AG10803 (cell line): Measurements from ENCODE around the gene HNRNPA3.
"Not testable (repeated sequence)": the region's sequence is repeated elsewhere in the genome, so short reads cannot be mapped to it uniquely, and the experiment has no call there.

Source experiments
- DNase-seq: peaks from one replicate; pipeline ENCODE4 v3.0.0; 2010; ENCODE audit warnings: low read depth
- H3K4me3 ChIP-seq: 2 replicates; pipeline ENCODE4 v1.5.1; 2011; ENCODE audit warnings: mild to moderate bottlenecking, low read length, control low read depth
- CTCF ChIP-seq: conservative IDR thresholded peaks from 2 replicates; pipeline ENCODE4 v1.5.1; 2011; ENCODE audit warnings: mild to moderate bottlenecking, low read length, control low read depth, inconsistent platforms

HNRNPA3 gene

GRCh38 chr2:177211576-177212105, 953 bp upstream of the HNRNPA3 start:
- DNase-seq: no peak
- peak overlapping the region; percentile 70 for H3K4me3 ChIP-seq
- no peak for TF ChIP-seq CTCF

GRCh38 chr2:177212891-177213856, 580 bp downstream of the HNRNPA3 start:
- TF ChIP-seq CTCF: no peak
- peak; percentile 93 for DNase-seq
- peak overlapping the region; percentile 85 for H3K4me3 ChIP-seq

- H3K4me3 ChIP-seq: no peak overlapping the region
- no peak for TF ChIP-seq CTCF
- DNase-seq: no peak
Measured at GRCh38 chr2:177217247-177217843, 4.8 kb downstream of the HNRNPA3 start.

GRCh38 chr2:177219787-177220186, 7.2 kb downstream of the HNRNPA3 start:
- not testable (repeated sequence) for H3K4me3 ChIP-seq, DNase-seq

- no peak overlapping the region for H3K4me3 ChIP-seq
- no peak for DNase-seq
- TF ChIP-seq CTCF: no peak
Measured at GRCh38 chr2:177221534-177221933, 8.9 kb downstream of the HNRNPA3 start.

- no peak for TF ChIP-seq CTCF
- no peak overlapping the region for H3K4me3 ChIP-seq
- DNase-seq: no peak
Measured at GRCh38 chr2:177221970-177222369, 9.4 kb downstream of the HNRNPA3 start.

- H3K4me3 ChIP-seq, DNase-seq: not testable (repeated sequence)
Measured at GRCh38 chr2:177223436-177223835, 10.8 kb downstream of the HNRNPA3 start.

GRCh38 chr2:177225965-177226360, 13.4 kb downstream of the HNRNPA3 start:
- no peak for TF ChIP-seq CTCF
- no peak overlapping the region for H3K4me3 ChIP-seq
- no peak for DNase-seq
